GM18507 (cell line): ENCODE data around the gene CHST3.
"Not testable (repeated sequence)": the region's sequence is repeated elsewhere in the genome, so short reads cannot be mapped to it uniquely, and the experiment has no call there.

ENCODE experiments used
- DNase-seq: peaks from one replicate; pipeline ENCODE4 v3.0.0; 2011; ENCODE audit warnings: low read depth; ENCODE audit not compliant: insufficient read length; ENCODE audit errors: extremely low spot score
- FAIRE-seq: peaks from 2 replicates; lab custom pipeline; 2011; peaks lifted over from hg19 to GRCh38; lab: Jason Lieb, UNC

The CHST3 gene

DNA sequence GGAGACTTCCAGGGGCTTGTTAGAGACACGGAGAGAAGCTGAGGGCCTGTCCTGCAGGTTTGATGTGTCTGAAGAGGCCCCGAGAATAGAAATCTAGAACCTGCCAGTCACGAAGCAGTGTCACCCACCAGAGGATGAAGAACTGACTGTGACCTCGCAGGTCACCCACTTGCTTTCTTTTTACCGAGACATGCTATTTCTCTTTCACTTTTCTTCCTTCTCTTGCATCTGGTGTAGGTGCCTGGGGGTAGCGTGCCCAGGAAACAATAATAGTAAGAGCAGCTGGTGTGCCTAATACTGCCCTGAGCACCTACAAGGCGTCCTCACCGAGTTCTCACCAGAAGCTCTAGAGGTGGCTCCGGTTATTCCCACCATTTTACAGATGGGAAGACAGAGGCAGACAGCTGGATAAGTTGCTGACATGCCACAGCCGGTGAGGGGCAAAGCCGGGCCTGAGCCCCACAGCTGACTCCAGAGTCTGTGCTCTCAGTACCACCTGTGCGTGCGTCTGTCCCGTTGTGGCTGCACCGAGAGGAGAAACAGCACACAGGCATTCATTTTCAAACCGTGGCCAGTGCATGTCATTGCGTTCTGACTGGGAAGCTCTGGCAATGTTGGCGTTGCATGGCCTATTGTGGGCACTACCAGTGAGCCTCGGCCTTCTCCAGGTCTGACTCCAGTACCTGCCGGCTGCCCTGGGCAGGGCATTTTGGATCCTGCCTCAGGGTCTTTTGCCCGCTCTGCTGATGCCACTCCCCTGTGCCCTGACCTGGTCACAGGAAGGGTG lies 7.8 kb downstream of the CHST3 start:
- peak; percentile 89 for FAIRE-seq
- DNase-seq = peak; percentile 36

DNA sequence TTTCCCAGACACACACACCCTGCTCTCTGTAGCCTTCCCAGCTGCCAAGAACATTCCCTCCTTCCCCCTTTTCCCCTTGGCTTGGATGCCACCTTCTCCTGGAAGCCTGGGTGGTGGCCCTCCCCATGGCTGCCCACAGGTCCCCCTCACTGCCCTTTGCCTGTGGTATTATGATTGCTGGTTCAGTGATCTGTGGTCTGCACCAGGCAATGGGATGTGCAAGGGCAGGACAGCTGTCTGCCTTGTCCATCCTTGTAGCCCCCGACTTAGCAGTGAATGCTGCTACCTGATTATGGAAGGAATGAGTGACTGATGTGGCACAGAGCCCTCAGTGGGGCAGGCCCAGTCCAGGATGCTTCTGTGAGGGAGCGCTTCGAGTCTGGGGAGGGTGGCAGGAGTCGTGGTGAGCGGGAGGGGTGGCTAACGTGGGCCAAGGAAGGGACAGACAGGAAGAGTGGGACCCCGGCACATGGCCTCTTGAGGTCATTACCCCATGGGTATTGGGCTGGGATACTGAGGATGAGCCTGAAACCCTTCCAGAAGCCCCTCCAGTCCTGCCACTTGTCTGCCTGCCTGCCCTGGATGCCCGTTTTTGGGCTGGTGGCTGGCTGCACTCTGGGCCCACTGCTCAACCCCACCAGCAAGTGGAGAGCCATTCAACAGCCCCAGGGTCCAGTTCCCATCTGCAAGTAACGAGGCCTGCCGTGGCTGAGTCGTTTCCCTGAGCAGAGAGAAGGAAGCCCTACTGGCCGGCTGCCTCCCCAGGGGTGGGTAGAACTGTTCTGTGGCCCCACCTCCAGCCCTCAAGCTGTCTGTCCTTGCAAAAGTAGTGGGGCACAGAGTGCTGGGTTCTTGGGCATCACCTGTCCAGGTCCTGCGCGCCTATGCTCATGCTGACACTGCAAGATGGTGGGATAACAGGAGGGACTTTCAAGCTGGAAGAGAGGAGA lies 8.8 kb downstream of the CHST3 start:
- no peak for FAIRE-seq
- no peak for DNase-seq

DNA sequence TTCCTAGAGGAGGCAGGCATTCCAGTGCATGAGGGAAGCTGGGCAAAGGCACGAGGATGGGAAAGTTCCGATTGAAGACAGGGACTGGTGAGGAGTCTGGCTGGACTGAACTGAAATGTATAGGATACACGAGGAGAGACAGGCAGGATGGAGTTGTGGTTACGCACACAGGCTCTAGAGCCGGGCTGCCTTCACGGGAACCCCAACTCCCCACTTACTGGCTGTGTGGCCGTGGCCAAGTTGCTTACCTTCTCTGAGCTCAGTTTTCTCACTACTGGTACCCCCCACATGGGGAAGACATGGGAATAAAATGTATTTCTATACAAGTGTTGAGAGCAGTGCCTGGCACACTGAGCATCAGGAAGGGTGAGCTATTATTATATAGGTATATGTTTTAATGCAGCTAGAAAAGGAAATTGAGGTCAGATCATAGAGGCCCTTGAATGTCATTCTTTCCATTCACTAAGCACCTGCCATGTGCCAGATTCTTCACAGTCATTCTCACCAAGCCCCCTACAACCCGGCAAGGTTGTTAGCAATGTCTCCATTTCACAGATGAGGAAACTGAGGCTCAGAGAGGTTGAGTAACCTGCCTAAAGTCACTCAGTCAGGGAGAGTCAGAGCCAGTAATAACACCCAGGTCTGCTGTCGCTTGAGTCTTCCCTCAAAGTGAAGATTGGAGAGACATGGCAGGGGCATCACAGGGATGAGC lies 9.7 kb downstream of the CHST3 start:
- DNase-seq = no peak
- FAIRE-seq = no peak

DNA sequence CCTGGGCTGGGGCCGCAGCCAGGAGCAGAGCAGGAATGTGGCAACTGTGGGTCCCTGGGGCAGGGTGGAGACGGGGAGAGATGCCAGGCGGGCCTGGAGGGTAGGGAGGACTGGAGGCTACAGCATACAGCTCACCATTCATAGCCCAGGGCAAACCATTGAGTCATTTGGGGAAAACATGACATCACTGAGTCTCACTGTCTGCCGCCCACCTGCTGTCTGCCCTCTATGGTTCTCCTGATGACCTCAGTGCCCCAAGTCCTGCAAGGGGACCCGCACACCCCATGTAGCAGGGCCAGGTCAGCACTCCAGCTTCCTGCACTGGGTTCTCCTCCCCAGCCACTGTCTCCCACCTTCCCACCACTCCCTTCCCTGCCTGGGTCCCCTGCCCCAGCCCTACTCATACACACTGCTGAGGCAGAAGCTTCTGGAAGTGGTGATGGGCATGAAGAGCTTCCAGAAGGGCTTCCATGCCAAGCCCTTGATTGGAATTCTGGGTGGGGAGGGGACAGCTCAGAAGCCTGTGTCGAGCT lies 10.4 kb downstream of the CHST3 start:
- DNase-seq (peak; percentile 54), FAIRE-seq (peak; percentile 73)

DNA sequence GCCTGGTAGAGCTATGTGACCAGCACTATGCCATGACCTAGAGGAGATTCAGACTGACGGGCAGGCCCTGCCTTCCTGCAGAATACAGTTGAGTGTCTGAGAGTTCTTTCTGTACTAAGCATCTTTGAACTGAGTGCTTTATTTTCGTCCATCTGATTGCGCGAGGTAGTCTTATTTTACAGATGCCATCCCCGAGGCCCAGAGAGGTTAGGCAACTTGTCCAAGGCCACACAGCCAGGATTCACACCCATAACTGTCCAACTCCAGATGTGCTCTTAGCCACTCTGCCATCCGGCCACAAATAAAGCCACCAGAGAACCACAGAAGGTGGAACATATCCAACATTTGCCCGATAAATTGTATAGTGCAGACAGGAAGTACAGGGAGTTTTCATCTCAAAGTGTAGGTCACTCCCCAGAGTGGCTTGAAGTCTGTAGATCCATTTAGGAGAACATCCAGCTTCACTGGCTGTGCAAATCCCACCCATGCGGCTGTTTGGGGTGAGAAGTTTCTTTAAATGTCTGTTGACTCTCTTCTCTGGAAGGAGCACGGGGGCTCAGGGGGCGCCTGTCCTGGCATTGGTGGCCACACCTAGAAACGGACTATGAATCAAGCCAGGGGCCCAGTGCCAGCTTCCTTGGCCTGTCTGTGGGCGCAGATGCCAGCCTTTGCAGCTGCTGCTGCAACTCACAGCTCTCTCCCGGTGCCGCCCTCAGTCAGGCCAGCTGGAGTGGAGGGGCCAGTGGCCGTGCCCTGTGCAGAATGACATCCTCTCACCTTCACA lies 11.1 kb downstream of the CHST3 start:
- no peak for DNase-seq
- FAIRE-seq = no peak

DNA sequence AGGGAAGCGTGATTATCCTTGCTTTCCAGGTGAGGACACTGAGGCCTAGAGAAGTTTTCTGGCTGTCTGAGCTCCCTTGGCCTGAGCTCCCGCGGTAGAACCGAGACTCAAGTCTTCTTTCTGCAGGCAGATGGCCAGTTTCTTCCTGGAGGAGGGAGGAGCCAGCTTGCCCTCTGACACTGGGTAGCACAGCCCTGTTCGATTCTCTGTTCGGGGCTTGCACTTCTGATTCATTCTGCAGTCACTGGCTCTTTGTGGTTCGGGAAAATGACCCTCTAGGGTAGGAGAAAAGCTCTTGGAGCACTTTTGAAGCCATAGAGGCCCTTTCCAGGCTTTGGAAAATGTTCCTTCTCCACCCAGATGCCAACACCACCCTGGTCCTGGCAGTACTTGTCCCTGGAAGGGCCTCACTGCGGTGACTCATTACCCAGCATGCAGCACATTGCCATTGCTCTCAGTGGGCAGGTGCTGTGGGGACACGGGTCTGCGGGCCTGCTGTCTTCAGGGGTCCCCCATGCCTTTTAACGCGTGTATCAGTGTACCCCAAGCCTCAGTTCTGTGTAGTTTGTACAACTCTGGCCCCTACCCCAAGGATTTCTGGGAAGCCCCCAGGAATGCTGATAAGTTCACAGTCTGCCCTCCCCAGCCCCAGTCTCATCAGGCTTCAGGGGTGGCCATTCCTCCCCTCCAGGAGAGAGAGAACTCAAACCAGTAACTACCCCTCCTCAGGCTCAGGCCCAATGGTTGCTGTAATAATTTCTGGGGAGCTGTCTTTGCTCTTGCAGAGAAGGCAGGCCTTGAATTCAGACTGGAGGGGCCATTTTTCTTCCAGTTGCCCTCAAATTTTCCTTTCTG lies 11.9 kb downstream of the CHST3 start:
- no peak for DNase-seq
- FAIRE-seq = no peak

DNA sequence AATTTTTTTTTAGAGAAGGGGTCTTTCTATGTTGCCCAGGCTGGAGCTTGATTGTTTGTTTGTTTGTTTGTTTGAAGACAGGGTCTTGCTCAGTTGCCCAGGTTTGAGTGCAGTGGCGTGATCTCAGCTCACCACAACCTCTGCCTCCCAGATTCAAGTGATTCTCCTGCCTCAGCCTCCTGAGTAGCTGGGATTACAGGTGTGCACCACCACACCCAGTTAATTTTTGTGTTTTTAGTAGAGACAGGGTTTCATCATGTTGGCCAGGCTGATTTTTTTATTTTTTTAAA lies 13.4 kb downstream of the CHST3 start:
- FAIRE-seq, DNase-seq: not testable (repeated sequence)

DNA sequence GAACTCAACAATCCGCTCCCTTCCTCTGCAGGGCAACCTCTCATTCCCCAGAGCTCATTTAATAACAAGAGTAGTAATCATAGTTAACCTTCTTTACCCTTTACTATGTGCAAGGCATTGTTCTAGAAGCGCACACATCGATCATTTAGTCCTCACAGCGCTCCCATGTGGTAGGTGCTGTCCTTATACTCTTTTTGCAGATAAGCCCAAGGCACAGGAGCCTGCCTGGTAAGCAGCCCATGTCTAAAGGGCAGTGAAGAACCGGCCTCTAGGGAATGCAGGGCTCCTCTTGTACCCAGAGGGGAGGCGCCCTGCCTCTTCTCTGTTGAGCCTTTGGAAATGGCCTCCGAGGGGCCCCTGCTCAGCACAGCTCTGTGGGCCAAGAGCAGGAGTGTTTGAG lies 14.3 kb downstream of the CHST3 start:
- no peak for FAIRE-seq
- DNase-seq = no peak

DNA sequence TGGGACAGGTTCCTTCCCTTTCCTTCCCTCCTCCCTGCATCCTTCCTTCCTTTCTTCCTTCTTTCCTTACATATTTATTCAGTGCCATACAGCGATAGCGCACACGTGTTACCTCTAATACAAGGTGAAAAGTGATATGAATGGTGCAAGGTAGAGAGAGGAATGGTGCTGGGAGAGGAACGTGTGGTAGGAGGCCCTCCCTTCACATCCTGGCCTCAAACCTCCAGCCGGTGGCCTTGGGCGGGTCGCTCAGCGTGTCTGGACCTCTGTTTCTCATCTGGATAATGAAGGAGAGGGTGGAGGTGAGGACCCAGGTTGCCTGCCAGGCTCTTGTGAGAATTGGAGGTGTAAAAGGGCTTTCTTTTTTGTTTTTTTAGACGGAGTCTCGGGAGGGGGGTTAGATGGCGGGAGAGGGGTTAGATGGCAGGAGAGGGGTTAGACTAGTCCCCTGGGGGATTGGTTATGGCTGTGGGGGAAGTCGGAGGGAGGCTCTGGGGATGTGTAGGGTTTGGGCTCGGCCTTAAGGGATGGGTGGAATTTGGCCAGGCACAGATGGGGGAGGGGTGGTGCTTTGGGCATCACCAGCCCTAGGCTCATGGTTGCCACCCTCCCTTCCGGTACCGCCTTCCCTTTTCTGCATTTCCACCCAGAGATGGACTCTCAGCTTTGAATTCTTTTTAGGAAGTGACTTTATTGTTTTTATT lies 14.9 kb downstream of the CHST3 start:
- FAIRE-seq = no peak
- DNase-seq = no peak

DNA sequence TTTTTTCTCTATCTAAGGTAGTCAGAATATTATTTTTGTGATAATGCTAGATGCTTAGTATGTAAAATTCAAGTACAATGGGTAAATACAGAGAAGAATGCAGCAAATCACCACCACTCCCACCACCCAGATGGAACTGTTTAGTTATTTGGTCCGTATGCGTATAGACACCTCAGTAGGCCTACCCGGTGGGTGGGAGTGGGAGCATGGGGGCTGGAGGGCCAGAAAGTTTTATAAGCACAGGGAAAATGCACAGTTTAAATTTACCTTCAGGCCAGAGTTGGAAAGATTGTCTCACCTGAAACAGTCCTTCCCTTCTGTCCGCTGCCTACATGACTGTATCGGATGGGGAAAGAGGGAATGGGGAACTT lies 15.5 kb downstream of the CHST3 start:
- DNase-seq (no peak), FAIRE-seq (no peak)

DNA sequence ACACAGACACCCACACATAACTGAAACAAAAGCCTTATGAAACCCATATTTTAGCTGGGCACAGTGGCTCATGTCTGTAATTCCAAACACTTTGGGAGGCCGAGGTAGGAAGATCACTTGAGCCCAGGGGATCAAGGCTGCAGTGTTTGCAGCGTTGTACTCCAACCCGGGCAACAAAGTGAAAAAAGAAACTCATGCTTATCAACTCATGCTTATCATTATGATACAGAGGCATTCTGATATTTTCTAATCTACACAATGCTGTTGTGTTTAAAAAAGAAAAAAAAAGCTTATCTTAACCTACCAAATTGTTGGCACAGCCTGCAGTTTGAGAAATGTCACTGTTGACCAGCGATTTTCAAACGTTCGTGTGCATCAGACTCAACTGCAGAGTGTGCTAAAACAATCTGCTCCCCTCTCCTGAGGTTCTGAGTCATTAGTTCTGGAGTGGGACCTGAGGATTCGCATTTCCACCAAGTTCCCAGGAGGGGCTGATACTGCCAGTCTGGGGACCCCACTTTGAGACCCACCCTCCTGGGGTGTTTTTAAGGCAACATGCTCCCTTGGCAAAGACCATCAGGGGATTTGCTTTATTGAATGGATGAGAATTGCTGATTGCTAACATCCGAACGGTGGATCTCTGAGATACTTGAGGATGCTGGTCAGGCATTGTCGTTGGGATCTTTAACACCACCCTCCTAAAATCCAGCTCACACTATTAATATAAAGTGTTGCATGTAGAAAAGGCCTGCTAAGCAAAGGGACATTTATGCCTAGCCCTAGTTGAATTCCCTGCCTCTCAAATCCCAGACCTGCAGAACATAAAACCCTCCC lies 16.2 kb downstream of the CHST3 start:
- DNase-seq = no peak
- no peak for FAIRE-seq

DNA sequence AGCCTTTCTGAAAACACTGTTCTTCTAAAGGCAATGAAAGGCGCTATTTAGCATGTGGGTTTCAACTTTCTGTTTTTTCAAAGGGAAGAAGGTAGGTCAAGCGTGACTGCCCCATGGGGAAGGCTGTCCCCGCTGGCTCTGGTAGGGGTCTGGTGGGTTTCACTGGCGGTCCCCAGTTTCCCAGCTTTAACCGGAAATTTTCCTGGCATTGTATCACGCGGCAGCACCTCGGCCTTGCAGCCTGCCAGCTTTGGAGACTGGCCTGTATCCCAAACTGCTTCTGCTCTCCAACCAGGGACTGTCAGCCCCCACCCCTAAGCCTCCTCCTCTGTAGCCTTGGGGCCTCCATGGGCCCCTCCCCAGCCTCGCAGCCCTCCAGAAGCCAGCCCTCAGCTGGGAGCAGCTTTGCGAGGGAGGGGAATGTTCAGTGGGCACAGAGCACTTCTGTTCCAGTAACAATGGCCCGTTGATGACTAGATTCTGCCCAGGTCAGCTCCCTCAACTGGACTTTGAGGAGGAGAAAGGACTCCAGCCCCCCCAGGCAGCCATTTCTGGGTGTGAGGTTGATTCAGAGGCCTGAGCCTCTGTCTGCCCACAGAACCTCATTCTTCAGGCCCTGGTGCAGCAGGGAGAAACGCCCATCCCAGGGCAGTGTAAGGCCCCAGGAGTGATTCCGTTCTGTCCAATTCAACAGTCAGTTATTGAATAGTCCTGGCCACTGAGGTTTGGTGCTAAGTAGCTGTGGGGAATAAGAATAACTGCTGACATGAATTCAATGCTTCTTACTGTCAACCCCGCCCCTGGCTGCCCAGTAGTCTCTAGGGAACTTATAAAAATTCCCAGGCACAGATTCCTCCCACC lies 17.1 kb downstream of the CHST3 start:
- no peak for FAIRE-seq
- DNase-seq = no peak

DNA sequence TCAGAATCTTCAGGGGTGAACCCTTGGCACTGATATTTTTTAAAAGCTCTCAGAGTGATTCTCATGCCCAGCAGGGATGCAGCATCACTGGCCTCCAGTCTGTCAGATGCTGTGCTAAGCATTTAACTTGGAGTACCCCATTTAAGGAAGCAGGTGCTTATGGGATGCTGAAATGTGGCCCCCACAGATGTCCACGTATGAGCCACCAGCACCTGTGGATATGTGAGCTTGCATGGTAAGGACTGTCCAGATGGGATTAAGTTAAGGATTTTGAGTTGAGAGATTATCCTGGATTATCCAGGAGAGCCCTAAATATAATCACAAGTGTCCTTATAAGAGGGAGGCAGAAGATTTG lies 17.7 kb downstream of the CHST3 start:
- DNase-seq = no peak
- no peak for FAIRE-seq

DNA sequence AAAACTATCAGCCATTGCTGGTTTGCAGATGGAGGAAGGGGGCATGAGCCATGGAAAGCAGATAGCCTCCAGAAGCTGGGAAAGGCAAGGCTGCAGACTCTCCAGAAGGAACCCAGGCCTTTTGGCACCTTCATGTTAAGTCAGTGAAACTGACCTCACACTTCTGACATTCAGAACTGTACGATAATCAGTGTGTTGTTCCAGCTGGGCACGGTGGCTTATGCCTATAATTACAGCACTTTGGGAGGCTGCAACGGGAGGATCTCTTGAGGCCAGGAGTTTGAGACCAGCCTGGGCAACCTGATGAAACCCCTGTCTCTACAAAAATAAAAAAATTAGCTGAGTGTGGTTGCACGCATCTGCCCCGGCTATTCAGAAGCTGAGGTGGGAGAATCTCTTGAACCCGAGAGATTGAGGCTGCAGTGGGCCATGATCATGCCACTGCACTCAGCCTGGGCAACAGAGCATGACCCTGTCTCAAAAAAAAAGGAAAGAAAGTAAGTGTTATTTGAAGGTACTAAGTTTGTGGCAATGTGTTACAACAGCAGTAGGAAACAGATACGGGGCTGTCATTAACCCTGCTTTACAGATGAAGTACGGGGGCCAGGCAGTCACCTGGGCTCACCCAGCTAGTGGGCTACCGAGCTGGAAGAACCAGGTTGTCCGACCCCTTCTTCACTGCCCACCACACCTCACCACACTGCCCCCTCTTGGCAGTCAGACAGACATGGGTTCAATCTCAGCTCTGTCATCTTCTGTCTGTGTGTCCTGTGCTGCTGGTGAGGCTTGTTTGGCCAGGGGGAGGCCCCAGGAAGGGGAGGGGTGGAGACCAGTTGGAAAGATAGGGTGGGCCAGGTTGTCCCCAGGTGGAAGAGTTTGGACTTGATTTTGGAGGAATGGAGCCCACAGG lies 18.3 kb downstream of the CHST3 start:
- DNase-seq (no peak), FAIRE-seq (no peak)

DNA sequence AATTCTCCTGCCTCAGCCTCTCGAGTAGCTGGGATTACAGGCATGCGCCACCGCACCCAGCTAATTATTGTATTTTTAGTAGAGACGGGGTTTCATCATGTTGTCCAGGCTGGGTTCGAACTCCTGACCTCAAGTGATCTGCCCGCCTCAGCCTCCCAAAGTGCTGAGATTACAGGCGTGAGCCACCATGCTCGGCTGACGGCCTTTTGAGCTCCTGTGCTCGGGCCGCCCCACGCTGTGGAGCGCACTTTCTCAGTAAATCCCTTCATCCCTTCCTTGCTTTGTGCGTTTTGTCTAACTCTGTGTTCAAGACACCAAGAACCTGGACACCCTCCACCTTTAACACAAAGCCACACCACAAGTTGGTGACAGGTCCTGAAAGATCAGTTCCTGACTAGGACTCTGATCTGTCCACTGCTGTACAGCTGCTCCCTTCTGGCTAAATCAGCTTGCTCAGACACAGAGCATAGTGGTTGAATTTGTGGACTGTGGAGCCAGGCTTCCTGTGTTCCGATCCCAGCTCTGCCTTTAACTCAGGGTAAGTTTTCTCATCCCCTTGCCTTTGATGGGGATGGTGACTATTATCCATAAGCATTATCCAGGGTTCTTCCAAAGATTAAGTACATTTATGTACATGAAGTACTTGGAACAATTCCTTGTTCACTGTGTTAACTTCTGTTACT lies 20.1 kb downstream of the CHST3 start:
- no peak for FAIRE-seq
- no peak for DNase-seq
